ENCODE data around the gene BABAM2. TPM values are rescaled to one million over a fixed set of nuclear protein-coding genes. Genes with fewer than 3 reads are reported as not detected.

BABAM2 gene
- total and polyA plus RNA-seq, 2 experiments from 2014 or later: 17.8 to 21.5 TPM

DNA sequence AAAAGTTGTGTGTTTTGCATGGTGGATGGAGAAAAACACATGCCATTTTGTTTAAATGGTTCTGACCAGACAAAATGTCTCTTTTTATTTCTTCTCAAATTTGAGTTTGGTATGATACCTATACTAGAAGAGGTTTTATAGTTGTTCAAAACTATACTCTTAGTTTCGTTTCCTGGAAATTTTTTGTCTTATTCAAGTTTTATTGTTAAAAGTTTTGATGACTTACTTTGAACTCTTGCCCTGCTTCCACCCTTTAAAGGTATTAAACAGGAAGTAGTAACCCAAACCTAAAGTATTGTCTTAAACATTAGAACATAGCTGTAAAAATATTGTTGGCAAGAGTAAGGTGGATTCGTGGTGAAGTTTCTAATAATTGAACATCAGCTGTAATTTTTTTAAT is 98.2 kb downstream of the BABAM2 start (continued):
- TF ChIP-seq CTCF (conservative IDR thresholded peaks at IDR 0.05; ENCODE audit: low read depth in 2 of 2): no peak

DNA sequence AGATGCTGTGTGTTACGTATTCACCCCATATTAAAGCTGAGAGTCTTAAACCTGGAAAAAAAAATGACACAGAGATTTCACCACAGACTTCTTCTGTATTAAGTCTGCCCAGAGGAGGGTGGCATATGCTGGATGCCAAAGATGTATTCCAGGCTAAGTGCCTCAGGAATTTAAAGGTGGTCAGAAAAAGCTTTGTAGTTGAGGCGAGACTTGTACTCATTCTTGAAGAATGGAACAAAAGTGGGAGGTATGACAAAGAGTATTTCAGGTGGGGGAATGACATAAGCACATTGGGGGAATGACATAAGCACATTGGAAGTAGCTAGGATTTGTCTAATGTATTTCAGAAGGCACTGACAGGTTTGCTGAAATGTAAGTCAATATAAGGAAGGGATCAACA is 98.6 kb downstream of the BABAM2 start:
- H3K36me3 Mint-ChIP-seq (ENCODE audit: low read depth): no peaks in the 10 kb centered on the region
- H3K9me2 ChIP-seq (ENCODE audit: insufficient read depth): no peaks in the 10 kb centered on the region
- no peak for DNase-seq (ENCODE audit: low spot score)
- no peak overlapping the region for H3K4me3 Mint-ChIP-seq
- H3K27me3 Mint-ChIP-seq (ENCODE audit: insufficient read depth, low read depth, poor library complexity): no peaks in the 10 kb centered on the region
- no peak overlapping the region for H3K27ac ChIP-seq (ENCODE audit: low read depth)
- no peak overlapping the region for H2AFZ ChIP-seq
- H3F3A ChIP-seq (replicated peaks; ENCODE audit: low read depth): no peaks in the 10 kb centered on the region
- no peaks in the 10 kb centered on the region for H3K36me3 ChIP-seq (ENCODE audit: insufficient read depth)
- H3K4me1 Mint-ChIP-seq: peaks cover 6% of the 10 kb centered on the region; the same call in 2 of the 3 replicates
- no peaks in the 10 kb centered on the region for H3K9me3 Mint-ChIP-seq
- no peak overlapping the region for H3K4me2 ChIP-seq
- no peak overlapping the region for H3K4me3 ChIP-seq
- no peak for ATAC-seq
- no peaks in the 10 kb centered on the region for H4K20me1 ChIP-seq (replicated peaks; ENCODE audit: insufficient read depth)
- H3K4me1 ChIP-seq (ENCODE audit: insufficient read depth): no peaks in the 10 kb centered on the region; the same call in none of the 2 replicates
- TF ChIP-seq, protein P1, sequence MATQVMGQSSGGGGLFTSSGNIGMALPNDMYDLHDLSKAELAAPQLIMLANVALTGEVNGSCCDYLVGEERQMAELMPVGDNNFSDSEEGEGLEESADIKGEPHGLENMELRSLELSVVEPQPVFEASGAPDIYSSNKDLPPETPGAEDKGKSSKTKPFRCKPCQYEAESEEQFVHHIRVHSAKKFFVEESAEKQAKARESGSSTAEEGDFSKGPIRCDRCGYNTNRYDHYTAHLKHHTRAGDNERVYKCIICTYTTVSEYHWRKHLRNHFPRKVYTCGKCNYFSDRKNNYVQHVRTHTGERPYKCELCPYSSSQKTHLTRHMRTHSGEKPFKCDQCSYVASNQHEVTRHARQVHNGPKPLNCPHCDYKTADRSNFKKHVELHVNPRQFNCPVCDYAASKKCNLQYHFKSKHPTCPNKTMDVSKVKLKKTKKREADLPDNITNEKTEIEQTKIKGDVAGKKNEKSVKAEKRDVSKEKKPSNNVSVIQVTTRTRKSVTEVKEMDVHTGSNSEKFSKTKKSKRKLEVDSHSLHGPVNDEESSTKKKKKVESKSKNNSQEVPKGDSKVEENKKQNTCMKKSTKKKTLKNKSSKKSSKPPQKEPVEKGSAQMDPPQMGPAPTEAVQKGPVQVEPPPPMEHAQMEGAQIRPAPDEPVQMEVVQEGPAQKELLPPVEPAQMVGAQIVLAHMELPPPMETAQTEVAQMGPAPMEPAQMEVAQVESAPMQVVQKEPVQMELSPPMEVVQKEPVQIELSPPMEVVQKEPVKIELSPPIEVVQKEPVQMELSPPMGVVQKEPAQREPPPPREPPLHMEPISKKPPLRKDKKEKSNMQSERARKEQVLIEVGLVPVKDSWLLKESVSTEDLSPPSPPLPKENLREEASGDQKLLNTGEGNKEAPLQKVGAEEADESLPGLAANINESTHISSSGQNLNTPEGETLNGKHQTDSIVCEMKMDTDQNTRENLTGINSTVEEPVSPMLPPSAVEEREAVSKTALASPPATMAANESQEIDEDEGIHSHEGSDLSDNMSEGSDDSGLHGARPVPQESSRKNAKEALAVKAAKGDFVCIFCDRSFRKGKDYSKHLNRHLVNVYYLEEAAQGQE (IDR thresholded peaks at IDR 0.05; ENCODE audit: unreplicated experiment): no peak
- TF ChIP-seq, protein P2, sequence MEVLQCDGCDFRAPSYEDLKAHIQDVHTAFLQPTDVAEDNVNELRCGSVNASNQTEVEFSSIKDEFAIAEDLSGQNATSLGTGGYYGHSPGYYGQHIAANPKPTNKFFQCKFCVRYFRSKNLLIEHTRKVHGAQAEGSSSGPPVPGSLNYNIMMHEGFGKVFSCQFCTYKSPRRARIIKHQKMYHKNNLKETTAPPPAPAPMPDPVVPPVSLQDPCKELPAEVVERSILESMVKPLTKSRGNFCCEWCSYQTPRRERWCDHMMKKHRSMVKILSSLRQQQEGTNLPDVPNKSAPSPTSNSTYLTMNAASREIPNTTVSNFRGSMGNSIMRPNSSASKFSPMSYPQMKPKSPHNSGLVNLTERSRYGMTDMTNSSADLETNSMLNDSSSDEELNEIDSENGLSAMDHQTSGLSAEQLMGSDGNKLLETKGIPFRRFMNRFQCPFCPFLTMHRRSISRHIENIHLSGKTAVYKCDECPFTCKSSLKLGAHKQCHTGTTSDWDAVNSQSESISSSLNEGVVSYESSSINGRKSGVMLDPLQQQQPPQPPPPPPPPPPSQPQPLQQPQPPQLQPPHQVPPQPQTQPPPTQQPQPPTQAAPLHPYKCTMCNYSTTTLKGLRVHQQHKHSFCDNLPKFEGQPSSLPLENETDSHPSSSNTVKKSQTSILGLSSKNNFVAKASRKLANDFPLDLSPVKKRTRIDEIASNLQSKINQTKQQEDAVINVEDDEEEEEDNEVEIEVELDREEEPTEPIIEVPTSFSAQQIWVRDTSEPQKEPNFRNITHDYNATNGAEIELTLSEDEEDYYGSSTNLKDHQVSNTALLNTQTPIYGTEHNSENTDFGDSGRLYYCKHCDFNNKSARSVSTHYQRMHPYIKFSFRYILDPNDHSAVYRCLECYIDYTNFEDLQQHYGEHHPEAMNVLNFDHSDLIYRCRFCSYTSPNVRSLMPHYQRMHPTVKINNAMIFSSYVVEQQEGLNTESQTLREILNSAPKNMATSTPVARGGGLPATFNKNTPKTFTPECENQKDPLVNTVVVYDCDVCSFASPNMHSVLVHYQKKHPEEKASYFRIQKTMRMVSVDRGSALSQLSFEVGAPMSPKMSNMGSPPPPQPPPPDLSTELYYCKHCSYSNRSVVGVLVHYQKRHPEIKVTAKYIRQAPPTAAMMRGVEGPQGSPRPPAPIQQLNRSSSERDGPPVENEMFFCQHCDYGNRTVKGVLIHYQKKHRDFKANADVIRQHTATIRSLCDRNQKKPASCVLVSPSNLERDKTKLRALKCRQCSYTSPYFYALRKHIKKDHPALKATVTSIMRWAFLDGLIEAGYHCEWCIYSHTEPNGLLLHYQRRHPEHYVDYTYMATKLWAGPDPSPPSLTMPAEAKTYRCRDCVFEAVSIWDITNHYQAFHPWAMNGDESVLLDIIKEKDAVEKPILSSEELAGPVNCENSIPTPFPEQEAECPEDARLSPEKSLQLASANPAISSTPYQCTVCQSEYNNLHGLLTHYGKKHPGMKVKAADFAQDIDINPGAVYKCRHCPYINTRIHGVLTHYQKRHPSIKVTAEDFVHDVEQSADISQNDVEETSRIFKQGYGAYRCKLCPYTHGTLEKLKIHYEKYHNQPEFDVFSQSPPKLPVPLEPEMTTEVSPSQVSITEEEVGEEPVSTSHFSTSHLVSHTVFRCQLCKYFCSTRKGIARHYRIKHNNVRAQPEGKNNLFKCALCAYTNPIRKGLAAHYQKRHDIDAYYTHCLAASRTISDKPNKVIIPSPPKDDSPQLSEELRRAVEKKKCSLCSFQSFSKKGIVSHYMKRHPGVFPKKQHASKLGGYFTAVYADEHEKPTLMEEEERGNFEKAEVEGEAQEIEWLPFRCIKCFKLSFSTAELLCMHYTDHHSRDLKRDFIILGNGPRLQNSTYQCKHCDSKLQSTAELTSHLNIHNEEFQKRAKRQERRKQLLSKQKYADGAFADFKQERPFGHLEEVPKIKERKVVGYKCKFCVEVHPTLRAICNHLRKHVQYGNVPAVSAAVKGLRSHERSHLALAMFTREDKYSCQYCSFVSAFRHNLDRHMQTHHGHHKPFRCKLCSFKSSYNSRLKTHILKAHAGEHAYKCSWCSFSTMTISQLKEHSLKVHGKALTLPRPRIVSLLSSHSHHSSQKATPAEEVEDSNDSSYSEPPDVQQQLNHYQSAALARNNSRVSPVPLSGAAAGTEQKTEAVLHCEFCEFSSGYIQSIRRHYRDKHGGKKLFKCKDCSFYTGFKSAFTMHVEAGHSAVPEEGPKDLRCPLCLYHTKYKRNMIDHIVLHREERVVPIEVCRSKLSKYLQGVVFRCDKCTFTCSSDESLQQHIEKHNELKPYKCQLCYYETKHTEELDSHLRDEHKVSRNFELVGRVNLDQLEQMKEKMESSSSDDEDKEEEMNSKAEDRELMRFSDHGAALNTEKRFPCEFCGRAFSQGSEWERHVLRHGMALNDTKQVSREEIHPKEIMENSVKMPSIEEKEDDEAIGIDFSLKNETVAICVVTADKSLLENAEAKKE (CRISPR knock-in tag; IDR thresholded peaks at IDR 0.05): no peak
- TF ChIP-seq, protein P3, sequence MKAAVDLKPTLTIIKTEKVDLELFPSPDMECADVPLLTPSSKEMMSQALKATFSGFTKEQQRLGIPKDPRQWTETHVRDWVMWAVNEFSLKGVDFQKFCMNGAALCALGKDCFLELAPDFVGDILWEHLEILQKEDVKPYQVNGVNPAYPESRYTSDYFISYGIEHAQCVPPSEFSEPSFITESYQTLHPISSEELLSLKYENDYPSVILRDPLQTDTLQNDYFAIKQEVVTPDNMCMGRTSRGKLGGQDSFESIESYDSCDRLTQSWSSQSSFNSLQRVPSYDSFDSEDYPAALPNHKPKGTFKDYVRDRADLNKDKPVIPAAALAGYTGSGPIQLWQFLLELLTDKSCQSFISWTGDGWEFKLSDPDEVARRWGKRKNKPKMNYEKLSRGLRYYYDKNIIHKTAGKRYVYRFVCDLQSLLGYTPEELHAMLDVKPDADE (IDR thresholded peaks at IDR 0.05): no peak
- TF ChIP-seq NANOG (IDR thresholded peaks at IDR 0.05; ENCODE audit: borderline replicate concordance) (no peak), JUNB (IDR thresholded peaks at IDR 0.05; ENCODE audit: unreplicated experiment) (no peak), ZNF331 (CRISPR knock-in tag; IDR thresholded peaks at IDR 0.05; ENCODE audit: low read depth) (no peak), CTCF (conservative IDR thresholded peaks at IDR 0.05; ENCODE audit: low read depth in 2 of 2) (no peak), CREB1 (CRISPR knock-in tag; IDR thresholded peaks at IDR 0.05; ENCODE audit: low read depth) (no peak), ZNF114 (CRISPR knock-in tag; IDR thresholded peaks at IDR 0.05) (no peak)
- H3K79me2 ChIP-seq (replicated peaks; ENCODE audit: insufficient read depth): no peaks in the 10 kb centered on the region
- H3K27me3 ChIP-seq (ENCODE audit: insufficient read depth): no peaks in the 10 kb centered on the region
- H3K27ac Mint-ChIP-seq: no peak overlapping the region
